ENCODE data around the gene MRPL16.
"Not testable (repeated sequence)": the region's sequence is repeated elsewhere in the genome, so short reads cannot be mapped to it uniquely, and the experiment has no call there.

MRPL16 gene

DNA sequence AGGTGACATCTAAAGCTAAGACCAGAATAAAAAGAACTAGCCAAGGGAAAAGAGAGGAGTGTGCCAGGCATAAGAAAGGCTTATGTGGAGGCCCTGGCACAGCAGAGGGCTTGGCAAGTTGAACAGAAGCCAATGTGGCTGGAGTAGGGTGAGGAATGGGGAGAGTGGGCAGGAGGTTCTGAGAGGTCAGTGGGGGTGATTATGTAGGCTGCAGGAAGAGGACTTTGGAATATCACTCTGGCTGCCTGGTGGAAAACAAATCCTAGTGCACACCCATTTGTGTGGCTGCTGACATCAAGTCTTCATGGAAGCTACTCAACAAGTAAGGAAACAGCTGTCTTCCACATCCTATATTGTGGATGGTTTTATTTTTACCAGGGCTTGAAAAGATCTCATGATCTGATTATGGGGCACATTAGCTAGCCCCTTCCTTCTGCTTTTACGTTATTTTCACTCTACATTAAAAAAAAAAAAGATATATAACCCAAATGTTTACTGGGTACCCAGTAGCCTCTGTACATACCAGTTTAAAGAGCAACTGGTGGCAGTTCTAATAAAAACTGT lies 3.4 kb downstream of the MRPL16 start:
- DNase-seq = no peak

DNA sequence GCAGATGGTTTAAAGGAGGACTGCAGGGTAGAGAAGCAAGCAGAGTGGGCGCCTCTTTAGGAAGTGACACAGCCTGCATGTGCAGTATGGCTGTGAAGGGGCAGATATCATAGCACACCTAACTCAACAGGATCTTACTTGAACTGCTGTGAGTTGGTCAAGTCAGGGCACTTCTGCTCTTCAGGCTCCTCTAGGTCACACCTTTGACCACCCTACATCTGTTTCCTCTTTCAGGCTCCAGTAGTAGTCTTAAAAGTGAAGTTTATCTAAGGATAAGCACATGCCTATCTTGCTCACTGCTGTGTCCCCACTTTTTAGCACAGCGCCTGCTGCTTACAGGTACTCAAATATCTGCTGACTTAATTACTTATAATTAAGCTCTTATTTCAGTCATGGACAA lies 6.5 kb downstream of the MRPL16 start:
- DNase-seq = no peak

DNA sequence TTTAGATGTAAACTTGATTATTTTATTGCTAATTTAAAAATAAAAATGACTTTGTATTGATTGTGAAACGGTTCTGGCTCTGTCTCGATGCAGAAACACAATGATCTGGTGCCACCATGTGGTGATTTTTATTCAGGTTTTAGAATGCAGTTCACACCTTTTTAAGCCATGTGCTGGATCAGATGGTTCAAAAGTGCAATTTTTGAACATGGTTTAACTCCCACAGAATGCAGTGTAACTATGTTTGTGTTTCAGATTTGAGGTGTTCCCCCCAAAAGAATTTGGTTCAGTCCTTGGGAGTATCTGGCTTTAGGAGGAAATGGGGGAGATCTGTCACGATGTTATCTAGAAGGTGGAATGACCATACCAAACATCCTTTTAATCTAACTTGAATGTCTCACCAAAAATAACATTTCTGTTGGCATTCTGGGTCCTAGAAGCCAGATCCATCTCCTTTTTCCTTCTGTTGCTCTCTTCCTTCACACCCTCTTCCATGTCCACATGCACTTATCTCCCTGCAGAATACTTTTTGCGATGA lies 7.9 kb downstream of the MRPL16 start:
- DNase-seq = no peak

DNA sequence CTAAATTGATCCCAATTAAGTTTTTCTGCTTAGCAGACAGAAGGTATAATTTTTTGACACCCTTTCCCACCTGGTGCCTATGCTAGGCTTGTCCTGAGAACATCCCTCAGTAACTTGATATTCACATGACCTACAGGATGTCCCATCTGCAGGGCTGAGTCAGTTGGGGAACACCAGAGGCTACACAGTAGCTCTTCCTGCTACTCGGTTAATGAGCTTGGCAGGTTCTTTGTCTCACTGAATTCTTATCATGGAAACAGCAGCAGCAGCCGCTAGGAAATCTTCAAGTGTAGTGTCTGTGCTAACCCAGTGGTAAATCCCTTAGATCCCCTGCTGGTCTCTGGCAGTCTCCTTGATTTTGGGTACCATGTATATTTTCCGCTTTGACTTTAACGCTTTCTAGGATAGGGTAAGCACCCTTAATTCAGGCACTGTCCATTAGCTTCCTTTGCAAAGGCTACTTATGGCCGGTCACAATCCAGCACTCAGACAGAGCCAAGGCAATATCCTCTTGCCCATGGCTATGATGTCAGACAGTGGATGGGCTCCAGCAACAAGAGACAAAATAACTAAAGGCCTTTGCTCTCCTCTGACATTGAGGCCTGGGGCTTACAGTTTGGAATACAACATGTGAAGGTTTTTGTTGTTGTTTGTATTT lies 8.5 kb downstream of the MRPL16 start:
- DNase-seq = no peak

DNA sequence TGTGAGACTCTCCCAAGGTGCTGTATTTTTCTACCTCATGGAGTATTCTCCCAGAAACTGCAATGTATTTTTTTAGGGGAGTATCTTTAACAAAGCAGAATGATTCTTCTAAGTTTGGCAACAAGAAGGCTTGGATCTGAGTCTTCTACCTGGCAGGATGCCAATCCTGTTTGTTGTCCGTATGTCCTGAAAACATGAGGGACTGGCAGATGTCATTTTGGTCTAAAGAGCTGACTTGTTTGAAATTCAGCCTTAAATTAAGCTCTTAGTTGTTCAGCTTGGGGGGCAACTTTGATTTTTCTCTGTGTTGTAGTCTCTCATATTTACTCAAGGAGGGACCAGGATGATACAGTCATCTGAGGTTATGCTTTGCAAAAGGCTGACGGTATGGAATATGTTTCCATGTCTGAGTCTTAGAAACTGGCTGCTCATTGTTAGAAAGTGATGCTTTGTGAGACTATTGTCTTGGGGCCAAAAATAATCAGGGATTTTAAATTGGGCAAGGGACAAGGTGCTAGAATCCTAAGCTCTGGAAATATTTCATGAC lies 9.3 kb downstream of the MRPL16 start:
- DNase-seq = no peak

DNA sequence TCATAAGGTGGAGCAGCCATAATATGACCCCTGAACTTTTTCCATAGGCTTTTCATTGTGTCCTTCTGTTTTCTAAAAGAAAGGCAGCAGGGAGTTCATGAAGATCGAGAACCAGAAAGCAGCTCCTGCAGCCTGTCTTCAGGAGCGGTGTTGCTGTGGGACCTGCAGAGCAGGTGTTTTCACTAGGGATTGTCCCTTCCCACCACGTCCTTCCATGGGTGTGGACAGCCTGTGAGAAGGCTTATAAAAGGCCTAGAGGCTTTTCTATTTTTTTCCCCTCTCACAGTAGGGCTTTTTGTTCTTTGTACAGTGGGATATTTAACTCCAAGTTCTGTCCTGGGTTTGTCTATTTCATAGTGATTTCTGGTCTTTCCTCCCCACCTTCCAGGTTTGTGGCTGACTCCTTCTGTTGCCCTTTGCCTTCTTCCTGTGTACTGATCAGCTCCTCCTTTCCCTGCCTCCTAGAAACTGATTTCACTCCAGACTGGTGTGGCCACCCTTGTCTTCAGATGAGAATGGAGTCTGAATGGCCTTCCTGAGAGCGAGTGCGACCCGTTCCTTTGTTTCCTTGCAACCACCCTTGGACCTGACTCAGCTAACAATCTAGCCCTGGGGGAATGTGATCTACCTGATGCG lies 10.1 kb downstream of the MRPL16 start:
- DNase-seq = no peak

DNA sequence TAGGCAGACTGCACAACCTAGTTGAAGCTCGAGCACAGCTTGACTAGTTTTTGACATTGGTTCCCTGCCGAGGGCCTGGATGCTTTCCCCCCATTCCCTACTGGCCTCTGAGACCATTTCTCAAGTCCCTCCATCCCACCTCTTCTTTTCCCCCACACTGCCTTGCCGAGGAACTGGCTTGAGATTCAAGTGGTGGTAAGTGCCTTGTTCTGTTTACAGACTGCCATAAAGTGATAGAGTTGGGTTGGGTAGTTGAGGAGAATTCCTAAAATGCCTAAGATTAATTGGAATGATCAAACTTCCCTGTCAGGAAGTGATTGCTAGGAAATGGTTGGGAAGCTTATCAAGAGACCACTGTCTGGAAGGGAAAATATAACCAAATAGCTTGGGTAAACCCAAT lies 16.2 kb downstream of the MRPL16 start:
- DNase-seq = no peak

DNA sequence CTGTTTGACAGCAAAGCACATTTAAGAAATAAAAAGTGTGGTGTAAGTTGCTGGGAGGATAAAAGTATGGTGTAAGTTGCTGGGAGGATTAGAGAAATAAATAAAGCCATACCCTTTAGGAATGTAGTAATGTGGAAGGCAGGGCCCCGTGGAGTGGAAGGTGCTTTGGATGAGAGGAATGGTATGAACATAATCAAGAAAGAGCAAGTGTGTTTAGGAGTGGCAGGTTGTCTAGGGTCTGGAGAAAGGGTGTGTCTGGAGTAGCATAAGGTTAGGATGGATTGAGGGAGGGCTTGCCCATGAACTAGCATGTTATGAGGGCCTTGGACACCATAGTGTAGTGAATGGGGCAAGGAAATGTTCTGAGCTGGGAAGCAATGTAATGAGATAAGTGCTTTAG lies 18.1 kb downstream of the MRPL16 start:
- DNase-seq = no peak

DNA sequence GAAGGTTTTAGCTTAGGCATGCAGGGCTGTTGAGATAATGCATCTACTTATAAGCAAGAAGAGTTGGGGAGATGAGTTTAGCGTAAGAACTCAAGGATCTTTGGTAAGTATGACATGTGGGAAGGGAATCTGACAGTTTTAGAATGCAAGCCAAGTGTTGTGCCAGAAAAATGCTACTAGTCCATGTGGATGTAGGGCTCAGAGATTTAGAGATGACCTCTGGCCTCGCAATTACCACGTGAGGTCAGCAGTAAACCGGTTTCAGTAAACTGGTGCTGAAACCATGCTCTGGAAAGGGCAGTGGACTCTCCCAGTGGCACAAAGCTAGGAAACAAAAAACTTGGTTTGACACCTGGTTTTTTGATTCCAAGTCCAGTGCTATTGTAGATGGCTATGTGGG lies 18.9 kb downstream of the MRPL16 start:
- DNase-seq = no peak

DNA sequence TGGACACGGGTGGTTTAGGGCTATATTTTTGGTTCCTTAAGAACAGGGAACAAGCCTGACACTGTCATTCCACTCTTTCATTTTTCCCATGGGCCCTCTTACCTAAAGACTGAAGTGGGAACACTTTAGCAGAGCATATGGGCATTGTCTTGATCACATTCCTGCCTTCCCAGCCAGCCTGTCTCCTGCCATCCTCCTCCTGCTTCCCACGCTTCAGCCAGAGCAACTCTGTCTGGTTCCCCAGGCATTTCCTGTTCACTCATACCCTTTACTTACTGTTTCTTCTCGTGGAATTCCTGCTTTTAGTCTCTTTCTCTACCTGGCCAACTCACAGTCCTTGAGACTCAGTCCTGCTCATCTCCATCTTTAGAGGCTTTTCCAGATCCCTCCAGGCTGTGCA lies 22.8 kb downstream of the MRPL16 start:
- no peak for DNase-seq

DNA sequence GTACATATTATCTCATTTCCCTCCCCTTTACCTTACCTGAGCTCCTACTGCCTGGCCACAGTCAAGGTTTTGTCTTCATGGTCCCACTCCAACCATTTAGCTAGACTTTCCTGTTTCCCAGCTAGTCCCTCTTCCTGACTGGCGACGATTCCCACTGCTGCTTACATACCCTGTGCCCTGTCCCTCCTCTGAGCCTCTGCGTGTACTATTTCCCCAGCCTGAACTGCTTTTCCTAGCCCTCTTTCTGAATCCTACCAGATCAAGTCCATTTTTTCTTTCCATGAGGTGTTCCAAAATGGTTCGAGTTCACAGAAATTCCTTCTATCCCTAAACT lies 23.4 kb downstream of the MRPL16 start:
- no peak for DNase-seq

DNA sequence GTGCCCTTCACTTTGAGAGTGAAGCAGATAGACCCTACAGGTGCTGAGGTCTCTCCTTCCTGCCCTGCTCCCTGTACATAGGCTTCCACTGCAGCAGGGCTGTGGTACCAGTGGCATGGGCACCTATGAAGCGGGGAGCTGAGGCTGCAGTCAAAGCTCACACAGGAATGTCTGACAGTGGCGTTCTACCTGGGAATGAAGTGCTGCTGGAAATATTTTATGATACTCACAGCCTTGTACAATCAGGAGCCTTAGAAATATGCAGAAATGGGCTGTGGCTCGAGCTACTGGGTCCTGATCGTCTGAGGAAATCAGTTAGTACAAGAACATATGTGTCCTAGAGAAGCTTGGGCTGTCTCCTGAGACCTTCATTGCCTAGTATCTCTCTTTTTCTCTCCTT lies 24.8 kb downstream of the MRPL16 start:
- DNase-seq = no peak

DNA sequence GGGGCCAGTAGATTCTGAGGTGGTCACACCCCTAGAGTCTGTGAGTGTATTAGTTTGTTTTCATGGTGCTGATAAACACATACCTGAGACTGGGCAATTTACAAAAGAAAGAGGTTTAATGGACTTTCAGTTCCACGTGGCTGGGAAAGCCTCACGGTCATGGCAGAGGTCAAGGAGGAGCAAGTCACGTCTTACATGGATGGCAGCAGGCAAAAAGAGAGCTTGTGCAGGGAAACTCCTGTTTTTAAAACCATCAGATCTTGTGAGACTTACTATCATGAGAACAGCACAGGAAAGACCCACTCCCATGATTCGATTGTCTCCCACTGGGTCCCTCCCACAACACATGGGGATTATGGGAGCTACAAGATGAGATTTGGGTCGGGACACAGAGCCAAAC lies 26.1 kb downstream of the MRPL16 start:
- not testable (repeated sequence) for DNase-seq

DNA sequence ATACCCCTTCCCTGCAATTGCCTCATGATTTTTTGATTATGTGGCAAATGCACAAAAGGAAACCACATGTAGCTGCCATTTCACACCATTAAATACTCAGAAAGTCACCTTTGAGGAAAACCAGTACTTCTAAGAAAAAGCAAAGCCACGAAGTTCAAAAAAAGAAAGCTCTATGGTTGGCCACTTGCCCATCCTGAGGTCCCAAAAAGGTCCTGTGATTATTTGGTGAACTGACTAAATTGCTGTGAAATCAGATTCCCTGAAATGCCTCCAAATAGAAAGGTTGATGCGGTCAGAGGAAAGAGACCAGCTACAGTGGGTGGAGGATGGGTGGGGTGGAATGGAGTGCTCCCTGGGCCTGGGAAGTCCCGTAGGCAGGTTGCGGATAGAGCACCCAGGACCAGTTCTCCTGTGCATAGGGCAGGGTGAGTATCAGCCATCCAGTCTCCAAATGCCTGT lies 26.9 kb downstream of the MRPL16 start:
- DNase-seq = no peak

DNA sequence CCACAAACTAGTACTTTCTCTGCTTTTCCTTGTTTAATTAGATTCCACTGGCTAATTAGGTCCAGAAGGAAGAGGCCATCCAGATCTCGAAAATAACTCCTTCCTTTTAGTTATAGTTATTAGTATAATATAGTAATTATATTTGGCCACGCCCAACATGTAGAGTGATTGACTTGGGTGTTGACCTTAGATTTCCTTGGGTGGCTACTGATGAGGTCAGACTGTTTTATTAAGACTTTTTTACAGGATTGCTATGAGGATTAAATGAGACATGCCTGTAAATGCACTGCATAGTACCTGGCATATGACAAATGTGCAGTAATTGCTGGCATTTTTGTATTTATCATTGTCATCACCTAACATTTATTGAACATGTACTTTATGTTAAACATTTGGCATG lies 28.5 kb downstream of the MRPL16 start:
- no peak for DNase-seq

DNA sequence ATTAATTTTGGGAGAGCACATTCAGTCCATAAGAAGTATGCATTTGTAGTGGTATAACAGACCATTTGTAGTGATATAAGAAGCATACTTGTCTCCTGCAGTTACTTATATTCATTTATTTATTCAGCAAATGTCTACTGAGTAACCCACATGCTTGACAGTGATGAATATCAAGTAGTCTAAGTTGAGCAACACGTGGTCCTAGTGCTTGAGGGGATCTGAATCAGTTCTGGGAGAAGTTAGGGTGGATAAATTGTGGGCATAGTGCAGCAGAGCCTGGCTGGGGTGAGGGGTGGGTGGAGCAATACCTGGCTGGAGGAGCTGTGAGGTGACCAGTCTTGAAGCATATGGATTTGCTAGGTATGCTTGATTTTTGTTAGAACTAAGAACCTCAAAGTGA lies 31.1 kb downstream of the MRPL16 start:
- DNase-seq = no peak

DNA sequence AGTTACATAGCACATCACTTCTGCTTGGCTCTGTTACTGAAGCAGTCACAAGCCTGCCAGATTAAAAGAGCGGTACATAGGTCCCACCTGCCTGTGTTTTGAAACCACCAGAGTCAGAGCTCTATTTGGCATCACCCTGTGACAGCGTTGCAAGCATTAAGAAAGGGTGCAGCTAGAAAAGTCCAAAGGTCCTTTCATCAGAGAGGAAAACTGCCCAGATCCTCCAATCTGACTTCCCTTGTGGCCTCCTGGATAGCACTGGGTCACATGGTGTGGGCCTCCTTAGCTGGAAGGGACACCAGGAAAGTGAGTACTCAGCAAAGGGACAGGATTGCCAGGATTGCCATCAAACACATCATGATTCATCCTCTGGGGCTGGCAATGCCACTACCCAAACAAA lies 32.5 kb downstream of the MRPL16 start:
- no peak for DNase-seq

DNA sequence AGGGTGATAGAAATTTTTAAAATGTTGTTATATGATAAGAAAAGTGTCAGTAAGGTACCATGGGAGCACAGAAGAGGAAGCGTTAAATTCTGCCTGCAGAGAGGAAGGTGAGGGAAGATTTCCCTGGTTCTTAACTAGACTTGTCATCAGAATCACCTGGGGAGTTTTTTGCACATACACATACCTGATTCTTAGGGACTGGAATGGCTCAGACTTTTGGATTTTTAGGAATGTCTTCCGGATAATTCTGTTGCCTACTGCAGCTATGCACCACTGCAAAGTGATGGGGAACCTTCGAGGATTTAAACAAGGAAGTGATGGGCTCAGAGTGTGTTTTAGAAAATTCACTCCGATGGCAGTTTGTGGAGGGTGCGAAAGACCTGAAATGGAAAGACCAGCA lies 33.5 kb downstream of the MRPL16 start:
- DNase-seq = no peak

DNA sequence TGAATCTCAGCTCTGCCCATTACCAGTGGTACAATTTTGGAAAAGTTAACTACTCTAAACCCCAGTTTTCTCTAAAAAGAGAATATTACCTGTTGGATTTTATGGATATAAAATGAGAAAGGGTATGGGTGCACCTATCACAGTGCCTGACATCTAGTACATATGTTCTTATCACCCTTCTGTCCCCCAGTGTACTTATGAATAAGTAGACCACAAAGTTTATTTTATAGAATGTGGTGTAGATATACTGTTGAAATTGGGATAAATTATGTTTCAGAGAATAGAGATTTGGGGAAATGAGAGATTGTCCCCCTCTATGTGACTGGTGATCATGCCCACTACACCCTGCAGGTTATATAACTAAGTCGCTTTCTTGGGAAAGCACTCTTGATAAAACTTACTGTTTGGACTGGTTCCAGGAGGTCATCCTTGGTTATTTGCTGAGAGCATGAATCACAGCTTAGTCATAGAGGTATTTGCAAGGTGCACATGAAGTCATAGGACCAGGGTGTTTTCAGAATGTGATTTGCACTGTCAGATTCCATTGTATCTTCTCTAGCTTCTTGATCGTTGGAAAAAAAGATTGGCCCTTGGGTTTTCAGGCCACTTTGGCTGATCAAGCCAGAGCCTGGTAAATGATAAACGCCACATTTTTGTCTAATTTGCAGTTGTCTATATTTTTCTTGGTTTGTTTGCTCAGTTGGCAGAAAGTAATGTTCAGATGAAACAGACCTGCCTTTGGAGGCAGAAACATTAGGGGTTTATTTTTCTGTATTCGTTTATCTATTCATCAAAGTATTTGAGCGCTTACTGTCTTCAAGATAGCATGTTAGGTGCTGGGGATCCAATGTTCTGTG lies 34.1 kb downstream of the MRPL16 start:
- DNase-seq = no peak

DNA sequence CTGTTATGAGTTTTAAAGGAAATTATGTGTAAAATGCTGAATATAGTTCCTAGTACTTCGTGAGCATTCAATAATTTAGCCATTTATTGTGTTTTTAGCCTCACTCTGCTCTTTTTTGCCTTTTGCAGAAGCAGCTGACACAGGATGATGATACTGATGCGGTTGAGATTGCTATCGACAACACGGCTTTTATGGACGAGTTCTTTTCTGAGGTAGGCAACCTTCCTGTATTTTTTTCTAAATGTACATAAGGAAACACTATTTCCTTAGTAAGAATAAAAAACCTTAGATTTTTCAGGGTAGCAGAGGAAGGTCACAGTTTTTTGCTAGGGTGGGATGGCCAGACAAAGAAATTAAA lies 37.5 kb downstream of the MRPL16 start:
- no peak for DNase-seq

DNA sequence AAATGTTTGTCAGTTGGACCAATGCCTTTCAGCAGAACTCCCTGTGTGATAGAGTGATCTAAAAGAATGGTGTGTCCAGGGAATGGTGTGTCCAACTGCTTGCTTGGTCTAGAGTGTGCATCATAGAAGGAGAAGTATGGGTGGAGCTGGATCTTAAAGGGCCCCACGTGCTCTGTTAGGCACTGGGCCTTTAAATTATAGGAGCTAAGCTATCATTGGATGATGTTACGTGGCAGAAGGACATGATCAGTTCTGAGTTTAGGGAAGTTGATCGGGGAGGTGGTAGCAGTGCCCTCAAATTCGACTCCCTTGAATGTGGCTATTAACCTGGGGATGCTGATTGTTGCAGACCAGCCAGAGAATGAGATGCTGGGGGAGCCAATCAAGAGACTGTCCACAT lies 39.0 kb downstream of the MRPL16 start:
- DNase-seq = no peak

DNA sequence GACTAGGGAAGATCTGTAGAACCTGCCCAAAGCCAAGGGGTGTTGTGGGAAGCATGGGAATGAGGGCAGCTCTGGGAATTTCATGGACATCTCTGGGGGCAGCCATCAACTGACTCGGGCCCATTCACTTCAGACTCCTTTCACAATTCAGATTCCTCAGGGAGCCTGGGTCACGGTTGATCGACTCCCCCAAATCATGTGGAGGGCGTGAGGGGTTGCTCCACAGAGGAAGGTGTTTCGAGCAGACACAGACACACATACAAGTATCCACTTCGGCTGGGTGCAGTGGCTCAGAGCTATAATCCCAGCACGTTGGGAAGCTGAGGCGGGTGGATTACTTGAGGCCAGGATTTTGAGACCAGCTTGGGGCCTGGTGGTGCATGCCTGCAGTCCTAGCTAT lies 39.7 kb downstream of the MRPL16 start:
- no peak for DNase-seq

DNA sequence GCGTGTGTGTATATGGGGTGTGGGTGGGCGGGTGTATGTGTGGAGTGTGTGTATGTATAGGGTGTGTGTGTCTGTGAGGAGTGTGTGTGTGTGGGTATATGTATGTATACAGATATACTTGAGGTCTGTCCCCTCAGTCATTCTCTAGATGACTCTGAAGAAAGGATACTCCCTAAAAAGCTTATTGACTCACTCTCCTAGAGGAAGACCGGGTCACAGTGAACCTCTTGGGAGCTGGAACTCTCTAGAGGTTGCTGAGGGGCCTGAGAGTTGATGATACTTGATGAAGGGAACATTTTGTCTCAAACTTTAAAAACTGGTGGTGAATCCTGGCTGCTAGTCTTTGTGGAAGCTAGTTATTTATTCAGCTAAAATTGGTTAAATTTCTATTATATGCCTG lies 40.3 kb downstream of the MRPL16 start:
- no peak for DNase-seq
